ENCODE data around the gene MECP2. TPM values are rescaled to one million over a fixed set of nuclear protein-coding genes. Genes with fewer than 3 reads are reported as not detected.

Gene MECP2
- total RNA-seq, 4 donors from 2014 or later, result 36.8 to 71.2 (median 47.1) TPM

- no peak for TF ChIP-seq CTCF (IDR thresholded peaks at IDR 0.05; ENCODE audit: low read depth)
Measured at GRCh38 chrX:154093965-154094364, 3.6 kb downstream of the MECP2 start.

GRCh38 chrX:154092371-154092770 lies 5.1 kb downstream of the MECP2 start:
- TF ChIP-seq CTCF (IDR thresholded peaks at IDR 0.05; ENCODE audit: low read depth), result no peak

GRCh38 chrX:154091678-154092077 lies 5.8 kb downstream of the MECP2 start:
- no peak for TF ChIP-seq CTCF (IDR thresholded peaks at IDR 0.05; ENCODE audit: low read depth)

- TF ChIP-seq CTCF (IDR thresholded peaks at IDR 0.05; ENCODE audit: low read depth), result no peak
Measured at GRCh38 chrX:154090731-154091130, 6.8 kb downstream of the MECP2 start.

GRCh38 chrX:154084449-154085300 lies 12.8 kb downstream of the MECP2 start:
- TF ChIP-seq CTCF (IDR thresholded peaks at IDR 0.05; ENCODE audit: low read depth), result no peak

- no peak for TF ChIP-seq CTCF (IDR thresholded peaks at IDR 0.05; ENCODE audit: low read depth)
Measured at GRCh38 chrX:154083126-154083517, 14.4 kb downstream of the MECP2 start.

DNA sequence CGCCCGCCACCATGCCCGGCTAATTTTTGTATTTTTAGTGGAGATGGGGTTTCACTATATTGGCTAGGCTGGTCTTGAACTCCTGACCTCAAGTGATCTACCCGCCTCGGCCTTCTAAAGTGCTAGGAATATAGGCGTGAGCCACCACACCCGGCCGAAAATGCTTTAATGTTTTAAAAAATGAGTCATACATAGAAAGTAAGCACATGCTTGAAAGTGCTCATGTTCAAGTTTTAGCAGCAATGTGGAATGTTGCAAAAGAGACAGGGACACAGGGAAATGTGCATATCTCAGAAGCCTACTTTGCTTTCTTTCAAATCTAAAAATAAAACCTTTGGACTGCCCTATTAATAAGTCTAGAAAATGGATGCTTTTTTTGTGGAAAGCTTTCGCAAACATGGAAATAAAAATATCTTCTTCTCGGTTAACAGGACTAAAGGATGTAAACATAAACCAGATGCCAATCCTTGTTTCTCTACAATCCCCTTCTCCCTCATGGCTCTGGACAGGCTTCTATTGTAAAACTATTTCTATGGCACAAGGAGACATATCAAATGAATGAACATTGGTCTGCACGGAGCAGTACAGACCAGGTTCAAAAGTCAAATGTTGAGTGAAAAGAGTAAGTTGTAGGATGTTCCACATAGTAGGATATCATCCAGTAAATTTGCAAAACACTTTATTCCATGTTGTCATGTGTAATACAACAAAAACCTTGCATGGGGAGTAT lies 15.0 kb downstream of the MECP2 start:
- TF ChIP-seq CTCF (IDR thresholded peaks at IDR 0.05; ENCODE audit: low read depth), result no peak
